ENCODE measurements around the gene ELP6.

ELP6 gene, protein sequence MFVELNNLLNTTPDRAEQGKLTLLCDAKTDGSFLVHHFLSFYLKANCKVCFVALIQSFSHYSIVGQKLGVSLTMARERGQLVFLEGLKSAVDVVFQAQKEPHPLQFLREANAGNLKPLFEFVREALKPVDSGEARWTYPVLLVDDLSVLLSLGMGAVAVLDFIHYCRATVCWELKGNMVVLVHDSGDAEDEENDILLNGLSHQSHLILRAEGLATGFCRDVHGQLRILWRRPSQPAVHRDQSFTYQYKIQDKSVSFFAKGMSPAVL

DNA sequence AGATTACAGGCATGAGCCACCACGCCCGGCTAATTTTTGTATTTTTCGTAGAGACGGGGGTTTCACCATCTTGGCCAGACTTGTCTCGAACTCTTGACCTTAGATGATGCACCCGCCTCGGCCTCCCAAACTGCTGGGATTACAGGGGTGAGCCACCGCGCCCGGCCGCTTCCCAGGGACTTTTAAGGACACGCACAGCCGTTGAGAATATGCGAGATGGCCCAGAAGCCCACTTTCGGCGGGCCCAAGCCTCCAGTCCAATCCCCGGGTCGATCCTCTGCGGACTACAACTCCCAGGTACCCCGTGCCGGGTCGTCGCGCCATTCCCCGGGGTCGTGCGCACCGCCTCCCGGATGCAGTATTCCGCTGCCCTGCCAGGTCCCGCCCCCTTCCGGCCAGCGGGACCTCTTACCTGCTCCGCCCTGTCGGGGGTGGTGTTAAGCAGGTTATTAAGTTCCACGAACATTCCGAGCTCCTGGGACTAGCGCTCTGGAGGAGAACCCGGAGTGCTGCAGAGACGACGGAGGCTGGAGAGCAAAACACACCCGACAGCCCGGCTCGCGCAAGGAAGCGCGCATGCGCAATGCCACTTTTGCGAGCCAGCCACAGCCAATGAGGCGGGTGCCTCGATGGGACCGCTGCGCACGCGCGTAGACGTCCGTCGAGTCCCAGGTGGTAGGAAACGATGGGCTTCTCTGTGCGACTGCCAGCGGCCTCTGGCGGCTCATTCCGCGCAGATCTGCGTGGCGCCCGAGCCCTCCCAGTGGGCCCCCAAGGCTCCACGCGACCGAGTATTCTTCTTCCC is at the start of gene ELP6:
Gene ELP6, minus strand, starts transcription at position 588 of the 805 bp plus-strand sequence. Its CDS starts 122 bp downstream, at position 466.
- DNase-seq (ENCODE audit: low spot score): peak; percentile 95

DNA sequence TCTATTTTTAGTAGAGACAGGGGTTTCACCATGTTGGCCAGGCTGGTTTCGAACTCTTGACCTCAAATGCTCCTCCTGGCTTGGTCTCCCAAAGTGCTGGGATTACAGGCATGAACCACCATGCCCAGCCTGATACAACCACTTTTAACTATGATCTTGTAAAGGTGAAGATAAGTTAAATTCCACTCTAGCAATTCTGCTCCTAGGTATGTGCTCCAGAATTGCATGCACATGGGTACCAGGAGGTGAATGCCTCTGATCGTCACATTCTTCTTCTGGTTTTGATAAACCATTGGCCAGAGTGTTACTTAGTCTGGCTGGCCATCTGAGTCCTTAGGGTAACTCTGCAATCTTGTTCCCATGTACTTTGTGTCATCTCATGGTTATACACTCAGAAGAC is 42.8 kb upstream of the ELP6 start:
- no peak for DNase-seq (ENCODE audit: low spot score)

DNA sequence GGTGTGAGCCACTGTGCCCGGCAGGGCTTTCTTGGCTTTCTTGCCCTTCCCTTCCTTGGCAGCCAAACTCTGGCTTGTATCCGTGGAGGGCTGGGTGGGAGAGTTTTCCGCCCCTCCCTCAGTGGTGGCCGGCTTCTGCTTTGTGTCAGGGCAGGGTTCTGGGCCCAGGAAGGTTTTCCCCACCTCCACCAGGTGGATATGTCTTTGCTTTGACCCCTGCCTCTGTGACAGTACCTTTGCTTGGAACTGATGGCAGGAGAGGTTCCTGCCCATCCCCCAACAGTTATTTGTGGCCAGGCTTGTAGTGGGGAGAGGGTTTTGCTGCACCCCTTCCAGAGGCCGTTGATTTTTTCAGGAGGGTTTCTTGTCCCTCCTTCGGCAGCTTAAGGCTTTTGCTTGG is 40.8 kb upstream of the ELP6 start:
- DNase-seq (ENCODE audit: low spot score): no peak

DNA sequence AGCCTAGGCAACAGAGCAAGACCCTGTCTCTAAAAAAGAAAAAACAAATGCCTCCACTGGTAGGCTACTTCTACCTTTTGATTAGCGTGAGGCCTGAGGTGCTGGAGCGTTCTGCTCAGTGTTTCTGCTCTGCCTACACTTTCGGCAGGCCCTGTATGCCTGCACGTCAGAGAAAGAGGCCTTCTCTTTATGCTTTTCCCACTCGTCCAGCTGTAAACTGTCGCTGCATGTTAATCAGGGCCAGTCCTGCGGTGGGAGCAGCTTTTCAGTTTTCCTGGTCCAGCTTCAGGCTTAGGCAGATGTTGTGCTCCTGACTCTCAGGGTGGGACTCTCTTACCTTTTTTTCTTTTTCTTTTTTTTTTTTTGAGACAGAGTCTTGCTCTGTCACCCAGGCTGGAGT is 39.9 kb upstream of the ELP6 start:
- no peak for DNase-seq (ENCODE audit: low spot score)

DNA sequence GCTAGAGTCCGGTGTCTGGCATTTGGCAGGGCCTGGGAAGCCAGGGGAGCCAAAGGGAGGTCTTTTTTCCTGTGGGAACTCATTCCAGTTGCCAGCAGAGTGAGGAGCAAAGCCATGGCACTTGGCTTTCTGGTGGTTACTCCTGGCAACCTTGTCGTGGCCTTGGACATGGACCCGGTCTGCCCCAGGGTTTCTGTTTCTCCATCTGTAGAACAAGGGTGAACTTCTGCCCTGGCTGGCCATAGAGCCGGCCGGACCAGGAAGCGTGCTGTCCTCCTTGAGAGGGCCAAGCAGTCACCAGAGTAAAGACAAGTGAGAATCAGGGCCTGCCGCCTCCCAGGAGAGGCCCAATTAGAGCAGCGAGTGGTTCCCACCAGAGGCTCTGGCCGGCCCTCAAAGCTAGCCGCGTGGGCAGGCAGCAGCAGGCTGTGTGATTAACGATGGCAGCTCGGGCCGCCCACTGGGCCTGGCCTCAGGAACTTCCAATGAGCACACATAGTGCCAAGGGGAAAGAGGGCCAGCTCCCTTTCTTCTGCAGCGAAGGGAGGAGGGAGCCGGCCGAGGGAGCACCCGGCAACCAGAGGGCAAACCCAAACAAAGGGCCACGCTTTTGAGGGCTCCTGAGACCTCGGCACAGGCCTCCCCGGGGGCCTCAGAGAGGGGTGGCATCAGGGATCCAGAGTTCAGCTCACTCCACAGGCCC is 29.1 kb upstream of the ELP6 start:
- DNase-seq (ENCODE audit: low spot score): peak; percentile 60

DNA sequence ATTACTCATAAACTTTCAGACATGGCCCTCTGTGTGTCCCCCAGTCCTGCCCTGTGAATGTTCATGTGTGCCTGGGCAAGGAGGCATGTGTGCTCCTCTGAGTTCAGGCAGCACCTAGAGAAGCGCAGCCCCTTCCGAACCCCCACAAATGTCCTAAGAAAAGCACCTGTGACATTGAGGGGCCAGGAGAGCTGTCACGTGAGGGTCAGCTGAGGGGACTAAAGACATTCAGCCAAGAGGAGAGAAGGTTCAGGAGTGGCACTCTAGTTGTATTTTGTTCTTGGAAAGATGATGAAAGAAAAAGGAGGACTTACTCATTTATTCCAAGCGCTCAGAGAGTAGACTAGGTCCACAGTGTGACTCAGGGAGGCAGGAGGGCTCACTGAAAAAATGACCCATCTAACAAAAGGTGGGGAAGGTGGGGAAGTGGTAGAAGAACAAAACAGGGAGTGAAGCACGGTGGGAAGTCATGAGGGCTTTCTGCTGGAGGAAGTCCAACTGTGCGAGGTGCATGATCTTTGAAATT is 28.1 kb upstream of the ELP6 start:
- DNase-seq (ENCODE audit: low spot score): no peak

DNA sequence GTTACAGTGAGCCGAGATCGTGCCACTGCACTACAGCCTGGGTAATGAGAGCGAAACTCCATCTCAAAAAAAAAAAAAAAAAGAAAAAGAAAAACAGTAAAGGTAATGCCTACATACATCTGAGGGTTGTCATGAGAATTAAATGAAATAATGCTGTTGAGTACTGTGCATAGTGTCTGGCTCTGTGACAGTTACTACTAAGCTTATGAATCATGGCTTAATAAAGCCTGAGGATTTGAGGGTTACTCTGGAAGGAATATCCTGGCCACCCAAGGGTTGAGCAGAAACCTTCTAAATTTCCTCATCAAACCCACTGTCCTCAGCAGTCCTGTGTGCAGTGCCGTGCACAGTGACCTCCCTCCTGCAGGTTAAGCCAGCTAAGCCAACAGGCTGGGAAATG is 26.8 kb upstream of the ELP6 start:
- DNase-seq (ENCODE audit: low spot score): no peak

DNA sequence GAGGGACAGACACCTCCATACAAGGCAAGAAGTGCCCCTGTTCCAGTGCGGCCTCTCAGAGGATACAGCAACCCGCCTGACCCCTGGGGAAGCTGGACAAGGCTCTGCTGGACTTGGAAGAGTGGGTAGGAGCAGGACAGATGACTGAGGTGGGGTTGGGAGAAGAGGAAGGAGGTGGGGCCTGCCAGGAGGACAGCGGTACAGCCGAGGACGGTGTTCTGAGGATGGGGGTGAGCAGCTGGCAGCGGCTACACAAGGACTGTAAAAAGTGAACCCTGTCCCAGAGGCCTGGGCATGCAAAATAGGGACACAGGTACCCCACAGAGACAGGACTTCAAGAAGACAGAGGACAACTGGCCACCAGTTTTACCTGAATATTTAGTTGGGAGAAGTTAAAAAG is 23.5 kb upstream of the ELP6 start:
- DNase-seq (ENCODE audit: low spot score): no peak

DNA sequence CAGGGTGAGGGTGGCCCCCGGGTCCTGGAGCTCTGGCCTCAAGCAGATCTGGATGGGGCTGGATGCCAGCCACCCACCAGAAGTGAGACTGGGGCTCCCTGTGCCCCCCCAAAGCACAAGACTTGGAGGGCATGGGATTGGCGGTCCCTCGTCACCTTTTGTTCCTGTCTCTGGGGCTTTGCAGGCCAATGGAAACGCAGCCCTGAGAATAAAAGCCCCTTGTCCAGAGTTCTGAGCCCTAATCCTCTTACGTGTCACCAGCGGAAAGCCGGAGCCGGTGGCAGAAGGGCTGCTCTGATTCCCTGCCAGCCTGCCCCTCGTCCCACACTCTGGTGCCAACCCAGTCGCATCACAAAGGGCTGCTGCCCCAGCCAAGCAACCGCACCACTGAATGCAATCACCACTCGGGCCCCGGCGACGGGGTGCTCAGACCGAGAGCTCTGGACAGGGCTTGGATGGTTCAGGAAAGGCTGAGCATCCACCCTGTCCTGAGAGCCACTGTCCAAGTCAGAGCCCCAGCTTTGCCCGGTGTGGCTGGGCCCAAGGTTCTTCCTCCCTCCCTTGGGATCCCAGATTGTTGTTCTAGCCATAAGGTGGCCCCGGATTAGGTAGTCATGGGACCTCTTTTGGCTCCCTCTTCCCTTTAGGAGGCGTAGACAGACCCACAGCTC is 22.8 kb upstream of the ELP6 start:
- DNase-seq (ENCODE audit: low spot score): no peak

DNA sequence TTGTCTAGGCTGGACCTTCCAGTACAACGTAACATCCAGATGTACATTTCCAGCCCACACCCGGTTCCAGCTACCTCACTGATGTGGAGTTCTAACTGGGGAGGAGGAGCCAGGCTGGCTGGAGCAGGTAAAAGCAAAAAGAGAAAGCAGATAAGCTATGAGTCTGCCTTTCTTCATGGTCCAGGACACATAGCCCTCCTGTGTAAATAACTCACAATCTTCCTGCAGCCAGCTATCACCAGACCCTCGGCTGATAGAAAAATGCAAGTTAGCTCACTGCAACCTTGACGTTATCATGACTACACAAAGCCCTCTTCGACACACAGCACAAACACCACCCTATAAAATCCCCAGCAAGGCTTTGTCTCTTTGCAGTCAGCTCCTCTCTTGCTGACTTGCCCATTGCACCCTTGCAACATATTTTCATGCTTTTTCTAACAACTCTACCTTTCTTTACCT is 20.5 kb upstream of the ELP6 start:
- DNase-seq (ENCODE audit: low spot score): no peak

DNA sequence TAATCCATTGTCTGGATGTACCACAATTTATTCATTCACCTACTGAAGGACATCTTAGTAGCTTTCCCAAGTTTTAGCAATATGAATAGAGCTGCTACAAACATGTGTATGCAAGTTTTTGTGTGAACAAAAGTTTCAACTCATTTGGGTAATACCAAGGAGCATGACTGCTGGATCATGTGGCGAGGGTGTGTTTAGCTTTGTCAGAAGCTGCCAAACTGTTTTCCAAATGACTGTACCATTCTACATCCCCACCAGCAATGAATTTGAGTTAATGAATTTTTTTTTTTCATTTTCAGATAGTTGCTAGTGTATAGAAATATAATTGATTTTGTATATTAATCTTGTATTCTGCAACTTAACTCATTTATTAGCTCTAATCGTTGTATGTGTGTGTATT is 20.0 kb upstream of the ELP6 start:
- DNase-seq (ENCODE audit: low spot score): no peak

DNA sequence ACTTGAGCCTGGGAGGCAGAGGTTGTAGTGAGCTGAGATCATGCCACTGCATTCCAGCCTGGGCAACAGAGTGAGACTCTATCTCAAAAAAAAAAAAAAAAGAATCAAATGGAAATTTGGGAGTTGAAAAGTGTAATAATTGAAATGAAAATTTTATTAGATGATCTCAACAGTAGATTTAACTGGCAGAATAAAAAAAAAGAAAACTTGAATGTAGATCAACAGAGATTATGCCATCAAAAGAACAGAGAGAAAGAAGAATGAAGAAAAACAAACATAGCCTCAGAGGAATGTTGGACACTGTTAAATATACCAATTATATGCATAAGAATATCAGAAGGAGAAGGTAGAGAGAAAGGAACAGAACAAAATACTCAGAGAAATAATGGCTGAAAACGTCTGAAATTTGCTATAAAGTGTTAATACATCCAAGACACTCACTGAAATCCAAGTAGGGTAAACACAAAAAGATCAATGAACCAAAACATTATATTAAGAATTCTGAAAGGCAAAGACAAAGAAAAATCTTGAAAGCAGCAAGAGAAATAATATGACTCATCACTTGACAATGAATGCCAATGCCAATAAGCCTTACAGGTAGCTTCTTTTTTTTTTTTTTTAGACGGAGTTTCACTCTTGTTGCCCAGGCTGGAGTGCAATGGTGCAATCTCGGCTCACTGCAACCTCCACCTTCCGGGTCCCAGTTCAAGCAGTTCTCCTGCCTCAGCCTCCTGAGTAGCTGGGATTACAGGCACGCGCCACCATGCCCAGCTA is 14.6 kb upstream of the ELP6 start:
- DNase-seq (ENCODE audit: low spot score): no peak

DNA sequence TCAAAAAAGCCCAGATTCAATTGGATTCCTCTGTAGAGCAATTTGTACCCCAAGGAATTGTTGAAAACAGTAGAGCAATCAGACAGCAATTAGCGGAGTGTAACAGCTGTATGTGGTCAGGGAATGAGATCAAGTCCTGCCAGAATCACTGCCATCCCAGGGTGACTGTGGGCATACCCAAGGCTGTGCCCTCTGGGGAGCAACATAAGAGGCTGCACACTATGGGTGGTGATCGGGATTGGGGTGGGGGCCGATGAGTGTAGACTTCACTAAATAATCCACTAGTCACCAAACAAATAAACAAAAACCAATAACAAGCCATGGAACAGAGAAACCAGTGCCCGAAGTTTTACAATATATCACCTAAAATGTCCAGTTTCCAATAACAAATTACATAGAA is 12.1 kb upstream of the ELP6 start:
- no peak for DNase-seq (ENCODE audit: low spot score)

DNA sequence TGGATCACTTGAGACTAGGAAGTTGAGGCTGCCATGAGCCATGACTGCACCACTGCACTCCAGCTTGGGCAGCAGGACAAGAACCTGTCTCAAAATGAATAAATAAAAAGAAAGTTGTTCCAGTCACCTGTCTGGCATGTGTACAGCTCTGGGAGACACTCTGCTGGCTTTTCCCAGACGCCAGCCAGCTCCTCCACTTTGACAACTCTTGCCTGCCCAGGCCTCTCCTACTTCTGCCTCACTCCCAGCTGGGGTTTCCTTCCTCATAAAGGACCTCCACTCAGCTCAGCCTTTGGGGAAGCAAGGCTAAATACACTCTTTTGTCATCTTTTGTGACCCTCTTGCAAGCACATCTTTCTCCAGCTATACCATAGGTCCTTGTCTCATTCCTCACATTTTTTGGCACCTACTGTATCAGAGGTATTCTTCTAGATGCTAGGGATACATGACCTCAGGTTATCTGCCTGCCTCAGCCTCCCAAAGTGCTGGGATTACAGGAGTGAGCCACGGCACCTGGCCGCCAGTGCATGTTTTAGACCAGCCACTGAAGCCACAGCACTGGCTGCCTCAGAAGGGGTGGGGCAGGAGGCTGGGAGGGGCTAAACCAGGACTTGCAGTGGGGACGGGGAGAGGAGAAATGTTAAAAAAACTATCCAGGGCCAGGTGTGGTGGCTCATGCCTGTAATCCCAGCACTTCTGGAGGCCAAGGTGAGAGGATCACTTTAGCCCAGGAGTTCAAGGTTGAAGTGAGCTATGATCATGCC is 10.0 kb upstream of the ELP6 start:
- DNase-seq (ENCODE audit: low spot score): no peak

DNA sequence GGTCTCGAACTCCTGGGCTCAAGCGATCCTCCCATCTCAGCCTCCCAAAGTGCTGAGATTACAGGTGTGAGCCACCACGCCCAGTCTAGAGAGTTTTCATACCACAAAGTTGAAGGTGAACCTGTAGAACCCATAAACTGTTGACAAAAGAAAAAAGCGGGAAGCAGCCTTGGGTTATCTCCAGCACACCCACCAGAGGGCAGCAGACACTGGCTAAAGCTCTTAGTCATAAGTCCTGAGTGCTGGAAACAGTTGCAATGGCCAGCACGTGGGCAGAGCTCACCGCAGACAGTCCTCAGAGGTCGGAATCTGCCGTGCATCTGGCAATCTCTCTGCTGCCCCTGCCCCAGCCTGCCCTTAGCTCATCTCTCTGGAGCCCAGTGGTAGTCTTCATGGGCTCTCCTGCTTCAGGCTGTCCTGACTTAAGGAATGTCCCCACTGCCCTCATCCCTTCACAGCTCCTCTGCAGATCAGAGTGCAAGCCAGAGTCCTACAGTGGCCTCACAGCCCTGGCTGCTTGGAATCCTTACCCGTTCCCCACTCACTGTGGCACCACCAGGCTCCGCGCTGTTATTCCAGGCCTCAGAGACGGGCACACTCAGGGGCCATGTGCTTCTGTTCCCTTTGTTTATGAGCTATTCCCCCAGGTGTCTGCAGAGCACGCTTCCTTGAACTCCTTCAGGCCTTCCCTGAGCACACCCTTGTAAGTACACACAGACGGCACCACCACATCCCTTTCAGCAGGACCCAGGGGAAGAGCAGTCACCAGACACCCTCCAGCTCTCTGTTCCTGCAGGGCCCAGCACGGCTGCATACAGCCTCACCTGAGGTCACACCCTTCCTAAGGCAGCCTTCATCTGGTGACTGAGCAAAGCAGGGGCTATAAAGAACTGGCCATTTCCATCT is 8.8 kb upstream of the ELP6 start:
- peak; percentile 81 for DNase-seq (ENCODE audit: low spot score)

DNA sequence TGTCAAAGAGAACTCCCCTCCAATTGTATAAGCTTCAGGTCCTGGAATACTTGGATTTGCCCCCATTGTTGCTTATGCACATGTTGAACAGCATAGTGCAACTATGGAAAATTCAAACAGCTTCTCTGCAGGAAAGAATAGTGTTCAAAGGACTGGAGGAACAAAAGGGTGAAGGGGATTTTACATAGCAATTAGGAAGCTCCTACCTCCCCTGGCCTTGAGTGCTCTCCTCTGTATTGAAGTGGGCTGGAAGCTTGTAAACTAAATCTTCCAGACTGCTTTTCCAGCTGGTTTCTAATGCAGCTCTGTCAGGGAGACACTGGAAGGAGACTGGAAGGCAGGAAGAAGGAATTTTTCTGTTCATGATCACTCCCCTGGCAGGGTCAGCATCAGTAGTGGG is 7.2 kb upstream of the ELP6 start:
- no peak for DNase-seq (ENCODE audit: low spot score)

DNA sequence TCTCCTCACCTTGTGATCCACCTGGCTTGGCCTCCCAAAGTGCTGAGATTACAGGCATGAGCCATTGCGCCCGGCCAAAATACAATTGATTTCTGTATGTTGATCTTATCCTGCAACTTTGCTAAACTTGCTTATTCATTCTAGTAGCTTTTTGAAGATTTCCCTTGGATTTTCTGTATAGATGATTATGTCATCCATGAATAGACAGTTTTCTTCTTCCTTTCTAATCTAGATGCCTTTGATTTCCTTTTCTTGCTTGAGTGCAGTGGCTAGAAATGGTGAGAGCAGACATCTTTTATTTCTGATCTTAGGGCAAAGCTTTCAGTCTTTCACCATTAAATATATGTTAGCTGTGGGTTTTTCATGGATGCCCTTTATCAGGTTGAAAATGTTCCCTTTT is 4.4 kb upstream of the ELP6 start:
- no peak for DNase-seq (ENCODE audit: low spot score)

DNA sequence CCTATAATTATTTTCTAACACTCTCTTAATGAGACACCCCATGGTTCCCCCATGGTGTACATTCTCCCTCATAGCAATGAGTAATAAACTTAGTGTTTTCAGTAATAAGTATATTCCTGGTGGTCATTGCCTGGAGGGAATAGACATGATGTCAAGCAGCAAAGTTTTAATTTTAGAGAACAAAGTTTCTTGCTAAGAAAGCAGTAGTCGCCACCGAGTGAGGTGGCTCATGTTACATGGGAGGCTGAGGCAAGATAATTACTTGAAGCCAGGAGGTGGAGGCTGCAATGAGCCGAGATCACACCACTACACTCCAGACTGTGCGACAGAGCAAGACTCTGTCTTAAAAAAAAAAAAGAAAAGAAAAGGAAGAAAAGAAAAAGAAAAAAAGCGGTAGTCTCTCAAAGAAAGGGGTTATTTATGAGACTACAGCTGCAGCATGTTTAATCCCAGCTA is 2.4 kb upstream of the ELP6 start:
- DNase-seq (ENCODE audit: low spot score): no peak

DNA sequence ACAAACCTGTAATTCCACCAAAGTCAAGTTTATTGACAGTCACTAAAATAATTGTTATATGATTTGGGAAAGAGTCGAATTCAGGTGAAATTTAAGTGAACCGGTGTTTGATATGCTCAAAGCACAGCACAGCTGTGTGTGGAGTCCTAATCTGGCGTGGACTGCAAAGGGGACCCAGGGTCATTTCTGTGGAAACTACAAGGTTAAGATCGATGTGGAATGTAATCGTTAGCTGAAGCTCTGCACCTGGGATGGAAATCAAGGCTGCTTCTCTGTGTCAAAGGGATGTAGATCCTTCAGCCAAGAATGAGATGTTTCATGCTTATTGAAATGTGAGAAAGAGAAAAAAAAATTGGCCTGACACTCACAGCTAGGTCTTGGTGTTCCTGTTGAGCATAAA is 1.6 kb upstream of the ELP6 start:
- DNase-seq (ENCODE audit: low spot score): no peak

Measured in AG08396 (cell line).